Stimulated activated naive B cell treated with anti-CD40 and anti-IgM and Interleukin-4, amounts not matched to agents 10 μg/mL and 1 μg/mL and 100 μg/mL, for 72 hours (primary cell): ENCODE measurements around the gene MAP4.
A peak's percentile ranks its signal among the peaks of the same experiment; 100 is the strongest.

ENCODE experiments used
- ATAC-seq, 2 donors: fragments of 150-1000 bp; cut with Tn5 transposase; replicated peaks; 2 replicates each; pipeline ENCODE4 v1.10.0; 2021; ENCODE audit warnings: moderate library complexity in 1 of 2
- DNase-seq: peaks from one replicate; pipeline ENCODE4 v3.0.0; 2021
- H3K27ac Mint-ChIP-seq: one replicate; pipeline ENCODE4 v1.8.0; 2022; ENCODE audit warnings: mild to moderate bottlenecking, mixed read lengths
- H3K27me3 Mint-ChIP-seq, 2 donors: one replicate each; pipeline ENCODE4 v1.8.0; 2022; ENCODE audit warnings: mixed read lengths in 2 of 2
- H3K36me3 Mint-ChIP-seq, 2 donors: one replicate each; pipeline ENCODE4 v1.8.0; 2022; ENCODE audit warnings: mixed read lengths in 2 of 2, mild to moderate bottlenecking in 1 of 2
- H3K4me1 Mint-ChIP-seq, 2 donors: one replicate each; pipeline ENCODE4 v1.8.0; 2022; ENCODE audit warnings: mixed read lengths in 2 of 2, mild to moderate bottlenecking in 1 of 2
- H3K4me3 Mint-ChIP-seq, 2 donors: one replicate each; pipeline ENCODE4 v1.8.0; 2022; ENCODE audit warnings: mild to moderate bottlenecking in 2 of 2, mixed read lengths in 2 of 2, moderate library complexity in 1 of 2
- H3K9me3 Mint-ChIP-seq, 2 donors: one replicate each; pipeline ENCODE4 v1.8.0; 2022; ENCODE audit warnings: mixed read lengths in 2 of 2, mild to moderate bottlenecking in 1 of 2

Gene MAP4

DNA sequence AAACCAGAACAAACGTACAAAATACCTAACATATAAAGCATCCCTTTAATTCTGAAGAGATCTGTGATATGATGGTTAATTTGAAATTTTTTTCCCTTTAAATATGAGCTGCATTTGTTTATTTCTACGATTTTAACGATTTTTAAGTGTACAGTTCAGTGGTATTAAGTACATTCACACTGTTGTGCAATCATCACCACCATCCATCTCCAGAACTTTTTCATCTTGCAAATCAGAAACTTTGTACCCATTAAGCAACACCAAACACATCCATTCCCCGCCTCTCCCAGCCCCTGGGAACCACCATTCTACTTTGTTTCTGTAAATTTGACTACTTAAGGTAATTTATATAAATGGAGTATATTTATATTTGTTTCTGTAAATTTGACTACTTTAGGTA lies 51.5 kb downstream of the MAP4 start:
- Mint-ChIP-seq H3K9me3 (no peaks in the 10 kb centered on the region), H3K4me1 (peaks cover 13 to 24% of the 10 kb centered on the region in 2 donors), H3K27ac (no peak overlapping the region), H3K36me3 (peaks cover 18 to 30% of the 10 kb centered on the region in 2 donors), H3K27me3 (no peaks in the 10 kb centered on the region), H3K4me3 (no peak overlapping the region)
- no peak for DNase-seq
- ATAC-seq: no peak

DNA sequence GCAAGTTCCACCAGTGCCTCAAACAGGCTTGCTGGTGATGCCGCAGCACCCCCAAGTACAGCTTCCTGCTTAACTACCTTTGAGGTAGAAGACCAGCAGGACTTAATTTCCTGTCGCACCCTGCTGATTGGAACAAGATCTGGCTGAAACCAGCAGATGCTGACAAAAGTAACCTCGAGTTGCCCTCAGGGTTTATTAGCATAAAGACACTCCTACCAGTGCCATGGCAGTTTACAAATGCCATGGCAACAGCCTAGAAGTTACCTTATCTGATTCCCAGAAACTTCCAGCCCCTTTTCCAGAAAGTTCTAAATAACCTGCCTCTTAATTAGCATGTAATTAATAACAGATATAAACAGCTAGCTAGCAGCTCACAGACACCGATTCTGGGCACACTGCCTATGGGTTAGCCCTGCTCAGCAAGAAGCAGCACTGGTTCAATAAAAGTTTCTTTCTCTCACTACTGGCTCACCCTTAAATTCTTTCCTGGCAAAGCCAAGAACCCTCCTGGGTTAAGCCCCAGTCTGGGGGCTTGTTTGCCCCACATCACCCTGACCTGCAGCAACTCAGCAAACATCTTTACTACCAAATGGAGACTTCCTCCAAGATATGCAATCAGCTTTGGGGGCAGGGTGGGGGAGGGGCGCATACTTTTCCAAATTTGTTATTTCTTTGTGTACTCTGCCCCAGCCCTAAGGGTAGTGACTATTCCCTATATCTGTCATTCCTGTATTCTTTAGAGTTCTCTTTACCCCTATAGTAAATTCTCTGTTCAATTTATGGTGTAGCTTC lies 54.2 kb downstream of the MAP4 start:
- ATAC-seq: no peak
- DNase-seq: no peak
- Mint-ChIP-seq H3K4me1 (peaks cover 11 to 20% of the 10 kb centered on the region in 2 donors), H3K27ac (no peak overlapping the region), H3K9me3 (no peaks in the 10 kb centered on the region), H3K4me3 (no peak overlapping the region), H3K27me3 (no peaks in the 10 kb centered on the region), H3K36me3 (peaks cover 15 to 37% of the 10 kb centered on the region in 2 donors)

DNA sequence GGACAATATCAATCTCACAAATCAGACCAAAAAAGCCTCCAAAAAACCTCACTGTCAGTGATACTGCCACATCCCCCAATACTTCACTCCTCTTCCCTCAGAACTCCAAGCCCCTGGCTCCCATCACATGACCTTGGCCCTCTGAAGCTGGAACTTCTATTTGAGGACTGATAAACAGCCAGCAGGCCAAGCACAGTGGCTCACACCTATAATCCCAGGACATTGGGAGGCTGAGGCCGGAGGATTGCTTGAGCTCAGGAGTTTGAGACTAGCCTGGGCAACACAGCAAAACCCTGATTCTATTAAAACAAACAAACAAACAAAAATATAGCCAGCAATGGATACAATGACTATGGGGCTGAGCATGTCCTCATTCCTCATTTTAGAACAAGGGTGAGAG lies 55.2 kb downstream of the MAP4 start:
- Mint-ChIP-seq H3K4me1 (peaks cover 11 to 20% of the 10 kb centered on the region in 2 donors), H3K27ac (no peak overlapping the region), H3K9me3 (no peaks in the 10 kb centered on the region), H3K27me3 (no peaks in the 10 kb centered on the region), H3K4me3 (no peak overlapping the region), H3K36me3 (peaks cover 15 to 35% of the 10 kb centered on the region in 2 donors)
- ATAC-seq: no peak
- DNase-seq: no peak

DNA sequence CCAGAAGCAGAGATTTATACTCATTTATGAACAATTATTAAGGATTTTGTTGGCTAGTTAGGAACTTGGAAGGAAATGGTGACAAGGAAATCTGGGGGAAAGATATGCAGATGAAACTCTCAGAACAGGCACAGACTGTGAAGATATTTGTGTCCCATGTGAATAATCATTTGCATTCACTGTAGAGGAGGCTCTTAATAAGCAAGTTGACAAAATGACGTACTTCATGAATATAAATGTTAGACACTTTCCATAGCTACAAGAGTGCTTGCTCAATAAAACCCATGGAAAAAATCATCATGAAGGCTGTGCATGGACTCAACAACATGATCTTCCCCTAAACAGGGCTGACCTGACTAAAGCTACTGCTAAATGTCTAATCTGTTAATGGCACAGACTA lies 59.7 kb downstream of the MAP4 start:
- Mint-ChIP-seq H3K27me3 (no peaks in the 10 kb centered on the region), H3K9me3 (no peaks in the 10 kb centered on the region), H3K36me3 (peaks cover 7 to 27% of the 10 kb centered on the region in 2 donors), H3K27ac (no peak overlapping the region), H3K4me3 (no peak overlapping the region), H3K4me1 (peaks cover 3 to 9% of the 10 kb centered on the region in 2 donors)
- DNase-seq (no peak), ATAC-seq (no peak)

DNA sequence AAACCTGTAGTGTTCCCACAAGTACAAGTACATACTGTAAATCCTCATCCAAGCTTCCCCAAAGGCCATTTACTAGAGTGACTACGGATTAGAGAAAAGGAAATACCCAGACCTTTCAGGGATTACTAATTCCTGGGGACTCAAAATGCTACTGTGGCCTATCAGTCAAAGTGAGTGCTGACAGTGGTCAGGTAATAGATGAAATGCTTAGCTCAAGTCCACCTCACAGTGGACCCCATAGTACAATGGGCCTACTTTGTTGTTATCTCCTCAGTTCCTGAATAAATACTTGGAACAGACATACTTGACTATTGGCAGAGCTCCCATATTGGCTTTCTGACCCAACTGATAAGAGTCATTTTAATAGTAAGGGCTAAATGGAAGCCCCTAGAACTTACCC lies 61.6 kb downstream of the MAP4 start:
- no peaks in the 10 kb centered on the region for H3K9me3 Mint-ChIP-seq
- no peaks in the 10 kb centered on the region for H3K27me3 Mint-ChIP-seq
- ATAC-seq (no peak), DNase-seq (no peak)
- H3K4me3 Mint-ChIP-seq: no peak overlapping the region
- H3K4me1 Mint-ChIP-seq: peaks cover 6 to 8% of the 10 kb centered on the region in 2 donors
- H3K27ac Mint-ChIP-seq: no peak overlapping the region
- peaks cover 9 to 21% of the 10 kb centered on the region in 2 donors for H3K36me3 Mint-ChIP-seq

DNA sequence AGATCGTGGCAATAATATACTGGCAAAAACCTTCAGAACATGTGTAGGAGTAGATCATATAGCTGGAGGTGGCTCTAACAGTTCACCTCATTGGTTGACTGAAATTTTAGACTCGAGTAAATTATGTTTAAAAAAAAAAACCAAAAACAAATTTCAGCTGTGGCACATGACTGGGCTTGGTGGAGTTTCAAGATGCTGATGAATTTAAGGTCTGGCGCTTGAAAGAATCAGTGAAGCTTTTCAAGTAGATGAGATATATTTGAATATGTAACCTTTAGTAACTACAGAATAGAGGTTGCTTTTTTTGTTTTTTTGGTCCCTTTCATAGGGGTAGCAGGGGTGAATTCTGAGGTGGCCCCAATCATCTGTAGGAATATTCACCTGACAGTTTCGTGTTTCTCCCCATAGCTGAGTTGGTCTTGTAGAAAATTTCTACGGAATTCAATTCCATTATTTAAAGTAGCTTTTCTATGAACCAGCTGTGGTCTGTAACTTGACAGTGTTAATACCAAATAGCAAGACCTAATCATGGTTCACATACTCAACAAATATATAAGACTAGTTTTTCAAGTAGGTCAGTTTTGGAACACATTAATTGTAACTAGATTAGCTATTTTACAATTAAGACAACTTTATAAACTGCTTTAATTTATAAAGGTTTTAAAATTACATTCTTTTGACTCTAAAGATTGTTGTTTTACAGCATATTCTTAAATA lies 65.6 kb downstream of the MAP4 start:
- Mint-ChIP-seq H3K9me3 (no peaks in the 10 kb centered on the region), H3K27me3 (no peaks in the 10 kb centered on the region), H3K36me3 (peaks cover 6 to 9% of the 10 kb centered on the region in 2 donors), H3K4me1 (peaks cover 10 to 15% of the 10 kb centered on the region in 2 donors), H3K27ac (no peak overlapping the region), H3K4me3 (no peak overlapping the region)
- ATAC-seq: peak; percentile 20 to 49
- no peak for DNase-seq

DNA sequence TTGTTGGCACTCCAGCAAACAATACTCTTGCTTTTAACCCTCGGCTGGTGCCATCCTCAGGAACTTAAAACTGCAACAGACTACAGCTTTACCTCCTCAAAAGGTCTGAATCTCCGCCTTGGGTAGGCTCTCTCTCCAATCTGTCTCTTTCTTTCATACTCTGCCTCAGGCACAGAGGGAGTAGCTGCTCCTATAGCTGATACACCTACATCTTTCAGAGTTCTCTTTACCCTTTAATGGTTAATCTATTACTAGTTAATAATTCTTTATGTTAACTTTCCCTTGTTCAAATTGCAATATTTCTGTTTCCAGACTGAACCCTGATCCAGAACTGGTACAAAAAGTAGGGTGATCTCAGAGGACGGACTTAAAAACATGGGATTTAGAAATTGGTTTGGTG lies 66.2 kb downstream of the MAP4 start:
- ATAC-seq: peak; percentile 23 to 43
- DNase-seq: no peak
- no peak overlapping the region for H3K27ac Mint-ChIP-seq
- H3K27me3 Mint-ChIP-seq: no peaks in the 10 kb centered on the region
- H3K9me3 Mint-ChIP-seq: no peaks in the 10 kb centered on the region
- peaks cover 10 to 16% of the 10 kb centered on the region in 2 donors for H3K4me1 Mint-ChIP-seq
- H3K36me3 Mint-ChIP-seq: peaks cover 6 to 9% of the 10 kb centered on the region in 2 donors
- H3K4me3 Mint-ChIP-seq: no peak overlapping the region

DNA sequence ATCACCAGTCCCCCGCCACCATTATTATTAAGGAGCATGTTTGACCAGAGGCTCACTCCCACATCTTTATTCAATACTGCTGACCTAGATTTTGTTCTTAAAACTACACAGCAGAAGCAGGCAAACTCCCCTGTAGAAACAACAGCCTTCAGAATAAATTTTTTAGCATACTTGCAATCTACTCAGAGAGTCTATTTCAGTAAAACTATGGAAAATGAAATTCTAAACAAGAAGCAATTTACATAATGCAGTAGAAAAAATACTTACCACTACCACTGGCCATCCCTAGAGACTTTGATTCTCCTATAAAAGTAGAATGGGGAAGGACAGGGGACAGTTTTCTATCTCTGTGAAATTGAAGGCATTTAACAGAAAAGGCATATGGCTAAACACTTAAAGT lies 76.0 kb downstream of the MAP4 start:
- Mint-ChIP-seq H3K27ac (no peak overlapping the region), H3K36me3 (peaks cover 1 to 5% of the 10 kb centered on the region in 2 donors), H3K4me1 (peaks cover 4 to 30% of the 10 kb centered on the region in 2 donors), H3K9me3 (no peaks in the 10 kb centered on the region), H3K27me3 (no peaks in the 10 kb centered on the region), H3K4me3 (no peak overlapping the region)
- no peak for DNase-seq
- no peak for ATAC-seq

DNA sequence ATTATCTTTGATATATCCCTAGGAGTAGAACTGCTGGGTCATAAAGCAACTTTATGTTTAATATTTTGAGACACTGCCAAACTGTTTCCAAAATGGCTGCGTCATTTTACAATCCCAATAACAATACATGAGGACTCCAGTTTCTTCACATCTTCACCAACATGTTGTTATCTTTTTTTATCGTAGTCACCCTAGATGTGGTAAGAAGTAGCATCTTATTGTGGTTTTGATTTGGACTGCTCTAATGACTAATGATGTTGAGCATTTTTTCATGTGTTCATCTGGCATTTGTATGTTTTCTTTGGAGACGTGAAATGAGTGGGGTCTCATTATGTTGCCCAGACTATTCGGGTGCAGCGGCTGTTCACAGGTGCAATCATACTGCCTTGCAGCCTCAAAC lies 83.8 kb downstream of the MAP4 start:
- H3K27me3 Mint-ChIP-seq: no peaks in the 10 kb centered on the region
- ATAC-seq (no peak), DNase-seq (no peak)
- H3K27ac Mint-ChIP-seq: no peak overlapping the region
- no peaks in the 10 kb centered on the region for H3K4me1 Mint-ChIP-seq
- H3K9me3 Mint-ChIP-seq: no peaks in the 10 kb centered on the region
- peaks cover 9 to 20% of the 10 kb centered on the region in 2 donors for H3K36me3 Mint-ChIP-seq
- H3K4me3 Mint-ChIP-seq: no peak overlapping the region

DNA sequence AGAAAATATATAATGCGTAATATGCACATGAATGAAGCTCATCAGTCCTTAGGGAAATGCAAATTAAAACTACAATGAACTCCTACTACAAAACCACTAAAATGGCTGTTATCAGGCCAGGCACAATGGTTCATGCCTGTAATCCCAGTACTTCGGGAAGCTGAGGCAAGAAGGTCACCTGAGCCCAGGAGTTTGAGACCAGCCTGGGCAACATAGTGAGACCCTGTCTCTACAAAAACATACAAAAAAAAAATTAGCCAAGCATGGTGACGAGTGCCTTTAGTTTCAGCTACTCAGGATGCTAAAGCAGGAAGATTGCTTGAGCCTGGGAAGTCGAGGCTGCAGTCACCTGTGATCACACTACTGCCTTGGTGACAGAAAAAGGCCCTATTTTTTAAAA lies 85.2 kb downstream of the MAP4 start:
- Mint-ChIP-seq H3K4me1 (no peaks in the 10 kb centered on the region), H3K9me3 (no peaks in the 10 kb centered on the region), H3K4me3 (no peak overlapping the region), H3K27ac (no peak overlapping the region), H3K27me3 (no peaks in the 10 kb centered on the region), H3K36me3 (peaks cover 11 to 28% of the 10 kb centered on the region in 2 donors)
- ATAC-seq: no peak
- no peak for DNase-seq

DNA sequence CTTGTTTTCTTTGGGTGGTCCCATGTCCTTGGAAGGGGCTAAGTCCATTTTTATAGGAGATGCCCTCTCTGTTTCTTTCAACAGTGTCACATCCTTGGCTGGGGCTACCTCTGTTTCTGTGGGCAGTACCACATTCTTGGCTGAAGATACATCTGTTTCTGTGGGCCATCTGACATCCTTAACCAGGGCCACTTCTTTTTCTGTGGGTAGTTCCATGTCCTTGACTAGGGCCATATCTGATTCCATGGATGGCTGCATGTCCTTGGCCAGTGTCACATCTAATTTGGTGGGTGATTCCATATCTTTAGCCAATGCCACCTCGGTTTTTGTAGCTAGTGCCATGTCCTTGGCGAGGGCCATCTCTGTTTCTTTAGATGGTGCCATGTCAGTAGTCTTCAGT lies 99.5 kb downstream of the MAP4 start:
- H3K27me3 Mint-ChIP-seq: no peaks in the 10 kb centered on the region
- H3K36me3 Mint-ChIP-seq: peaks cover 33 to 42% of the 10 kb centered on the region in 2 donors
- H3K4me1 Mint-ChIP-seq: no peaks in the 10 kb centered on the region
- DNase-seq (no peak), ATAC-seq (no peak)
- no peak overlapping the region for H3K27ac Mint-ChIP-seq
- H3K9me3 Mint-ChIP-seq: no peaks in the 10 kb centered on the region
- no peak overlapping the region for H3K4me3 Mint-ChIP-seq

DNA sequence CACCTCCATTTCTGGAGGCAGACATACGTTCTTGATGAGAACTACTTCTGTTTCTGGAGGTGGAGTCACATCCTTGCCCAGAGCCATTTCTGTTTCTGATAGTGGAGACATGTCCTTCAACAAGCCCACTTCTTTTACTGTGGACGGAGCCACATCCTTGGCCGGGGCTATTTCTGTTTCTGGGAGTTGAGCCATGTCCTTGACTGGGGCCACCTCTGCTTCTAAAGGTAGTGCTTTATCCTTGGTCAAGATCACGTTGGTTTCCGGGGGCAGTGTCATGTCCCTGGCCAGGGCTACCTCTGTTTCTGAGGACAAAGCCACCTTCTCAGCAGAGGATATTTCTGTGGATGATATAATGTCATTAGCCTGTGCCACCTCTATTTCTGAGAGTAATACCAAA lies 100.0 kb downstream of the MAP4 start:
- no peak for DNase-seq
- H3K9me3 Mint-ChIP-seq: no peaks in the 10 kb centered on the region
- H3K36me3 Mint-ChIP-seq: peaks cover 34 to 41% of the 10 kb centered on the region in 2 donors
- no peaks in the 10 kb centered on the region for H3K4me1 Mint-ChIP-seq
- no peak for ATAC-seq
- H3K27me3 Mint-ChIP-seq: no peaks in the 10 kb centered on the region
- no peak overlapping the region for H3K4me3 Mint-ChIP-seq
- no peak overlapping the region for H3K27ac Mint-ChIP-seq

DNA sequence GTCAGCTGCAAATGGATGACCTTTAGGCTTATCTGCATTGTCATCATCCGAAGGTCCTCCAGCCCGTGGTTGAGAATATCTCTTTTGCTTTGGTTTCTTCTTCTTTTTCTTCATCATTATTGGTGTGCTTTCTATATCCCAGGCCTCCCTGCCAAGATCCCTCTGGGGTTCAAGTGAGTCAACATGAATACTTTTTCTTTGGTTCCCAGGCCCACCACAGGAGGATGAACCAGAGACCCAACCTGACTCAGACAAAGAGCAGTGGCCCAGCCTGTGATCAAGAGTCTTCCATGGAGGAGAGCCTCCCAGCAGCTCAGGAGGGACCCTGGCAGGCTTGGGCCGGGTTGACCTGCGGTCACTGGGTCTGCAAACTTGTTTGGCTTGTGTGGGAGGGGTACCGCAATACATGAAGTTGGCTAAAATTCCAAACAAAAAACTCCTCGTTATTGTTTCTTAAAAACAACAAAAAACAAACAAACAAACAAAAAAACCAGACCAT lies 104.2 kb downstream of the MAP4 start:
- Mint-ChIP-seq H3K27ac (no peak overlapping the region), H3K4me1 (no peaks in the 10 kb centered on the region), H3K4me3 (no peak overlapping the region), H3K36me3 (peaks cover 50 to 68% of the 10 kb centered on the region in 2 donors), H3K9me3 (no peaks in the 10 kb centered on the region), H3K27me3 (no peaks in the 10 kb centered on the region)
- ATAC-seq: no peak
- no peak for DNase-seq

DNA sequence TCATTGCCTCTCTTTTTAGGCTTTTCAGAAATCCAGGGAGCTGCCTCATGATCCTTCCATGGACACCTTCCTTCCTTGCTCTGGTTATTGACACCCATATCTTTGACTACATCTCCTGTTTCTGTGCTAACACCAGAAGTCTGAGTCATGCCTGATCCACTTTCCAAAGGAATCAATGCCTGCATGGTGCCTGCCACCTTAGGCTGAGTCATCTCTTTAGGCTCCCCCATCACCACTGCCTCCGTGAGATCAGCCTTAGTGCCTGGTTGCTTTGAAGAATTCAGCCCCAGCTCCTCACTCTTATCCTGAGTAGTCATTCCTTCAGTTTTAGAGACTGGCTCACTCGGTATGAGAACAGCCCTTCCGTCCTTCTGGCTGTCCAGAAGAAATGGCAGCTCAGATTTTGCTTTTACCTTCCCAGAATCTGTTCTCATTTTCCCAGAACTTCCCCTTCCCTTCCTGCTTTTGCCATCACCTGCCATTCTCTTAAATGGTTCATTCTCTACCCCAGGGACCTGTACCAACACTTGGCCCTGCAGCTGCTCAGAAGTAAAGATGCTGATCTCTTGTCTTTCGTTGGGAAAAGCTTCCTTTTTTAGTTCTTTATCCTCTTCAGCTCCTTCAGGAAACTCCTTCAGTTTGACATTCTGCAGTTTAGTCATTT lies 105.3 kb downstream of the MAP4 start:
- H3K9me3 Mint-ChIP-seq: no peaks in the 10 kb centered on the region
- no peaks in the 10 kb centered on the region for H3K4me1 Mint-ChIP-seq
- DNase-seq (no peak), ATAC-seq (no peak)
- H3K36me3 Mint-ChIP-seq: peaks cover 45 to 64% of the 10 kb centered on the region in 2 donors
- H3K27me3 Mint-ChIP-seq: no peaks in the 10 kb centered on the region
- no peak overlapping the region for H3K4me3 Mint-ChIP-seq
- H3K27ac Mint-ChIP-seq: peak overlapping the region; percentile 67
